Activated CD8-positive, alpha-beta T cell treated with anti-CD3 and anti-CD28 coated beads for 36 hours (primary cell): ENCODE results near the gene SPSB1. TPM values are rescaled to one million over a fixed set of nuclear protein-coding genes. Genes with fewer than 3 reads are reported as not detected.

Experiments used
- ATAC-seq: fragments of 200-7000 bp; cut with Tn5 transposase; one replicate; pipeline ENCODE4 v1.10.0; 2021; ENCODE audit warnings: mild to moderate bottlenecking, moderate library complexity
- CTCF ChIA-PET: fragments of 350-600 bp; sonication (Branson Sonifier 250); formaldehyde crosslinking; loops from one replicate; lab custom pipeline; 2021; ENCODE audit warnings: antibody characterized with exemption; lab: Charles Lee
- POLR2A ChIA-PET: fragments of 350-600 bp; sonication (Branson Sonifier 250); formaldehyde crosslinking; loops from one replicate; lab custom pipeline; 2021; ENCODE audit warnings: antibody characterized with exemption; lab: Charles Lee
- DNase-seq: peaks from one replicate; pipeline ENCODE4 v3.0.0-alpha.2; 2020
- H3K27ac Mint-ChIP-seq: one replicate; pipeline ENCODE4 v1.8.0; 2021; ENCODE audit warnings: mild to moderate bottlenecking, mixed read lengths
- H3K27me3 Mint-ChIP-seq: one replicate; pipeline ENCODE4 v1.8.0; 2021; ENCODE audit warnings: mixed read lengths
- H3K36me3 Mint-ChIP-seq: one replicate; pipeline ENCODE4 v1.8.0; 2021; ENCODE audit warnings: low read depth, mixed read lengths
- H3K4me1 Mint-ChIP-seq: one replicate; pipeline ENCODE4 v1.8.0; 2021; ENCODE audit warnings: low read depth, mixed read lengths
- H3K4me3 Mint-ChIP-seq: one replicate; pipeline ENCODE4 v1.8.0; 2021; ENCODE audit warnings: mild to moderate bottlenecking, moderate library complexity, mixed read lengths
- H3K9me3 Mint-ChIP-seq: one replicate; pipeline ENCODE4 v1.8.0; 2021; ENCODE audit warnings: mixed read lengths
- CTCF ChIP-seq: fragments of 200-600 bp; IDR thresholded peaks from one replicate; pipeline ENCODE4 v1.8.0; 2022; ENCODE audit warnings: antibody characterized with exemption, mild to moderate bottlenecking
- intact Hi-C: fragments of 100-400 bp; cut with micrococcal nuclease; formaldehyde crosslinking; loops from one replicate; pipeline ENCODE4 v1.10.0; 2022
- total RNA-seq, 2 experiments: library from RNA; stranded (reverse); gene quantifications; one replicate each; pipeline ENCODE4 v1.2.3, GENCODE V29; 2021

Gene SPSB1
- total RNA-seq, 2 experiments from 2014 or later = 1.1 to 1.5 TPM

- DNase-seq (no peak), ATAC-seq (no peak)
- Mint-ChIP-seq H3K9me3 (no peaks in the 10 kb centered on the region), H3K27me3 (no peaks in the 10 kb centered on the region), H3K4me1 (peaks cover 19% of the 10 kb centered on the region), H3K27ac (no peak overlapping the region), H3K4me3 (no peak overlapping the region), H3K36me3 (peaks cover 3% of the 10 kb centered on the region)
- ChIA-PET CTCF (interaction anchor here (1.2 to 1.6 kb wide), 3 partner anchors 21 to 133 kb away, joined by 3 to 7 read pairs (median 5); no protein-coding TSS in a partner anchor), POLR2A (interaction anchor here (0.7 kb wide), 1 partner anchor 9 kb away, joined by 3 read pairs; no protein-coding TSS in a partner anchor)
- TF ChIP-seq CTCF = no peak
- intact Hi-C loops = no loop called here
Measured at GRCh38 chr1:9245661-9246060, 47.0 kb upstream of the SPSB1 start.

- TF ChIP-seq CTCF = no peak
- Mint-ChIP-seq H3K36me3 (peaks cover 3% of the 10 kb centered on the region), H3K27me3 (no peaks in the 10 kb centered on the region), H3K27ac (no peak overlapping the region), H3K9me3 (no peaks in the 10 kb centered on the region), H3K4me1 (peaks cover 16% of the 10 kb centered on the region), H3K4me3 (no peak overlapping the region)
- POLR2A ChIA-PET = no interaction called here
- intact Hi-C loops = no loop called here
- DNase-seq (no peak), ATAC-seq (no peak)
- CTCF ChIA-PET = no interaction called here
Measured at GRCh38 chr1:9246215-9246614, 46.5 kb upstream of the SPSB1 start.

- DNase-seq (no peak), ATAC-seq (no peak)
- H3K4me1 Mint-ChIP-seq = peaks cover 13% of the 10 kb centered on the region
- intact Hi-C loops = no loop called here
- CTCF ChIA-PET = no interaction called here
- H3K27ac Mint-ChIP-seq = no peak overlapping the region
- H3K9me3 Mint-ChIP-seq = no peaks in the 10 kb centered on the region
- H3K27me3 Mint-ChIP-seq = no peaks in the 10 kb centered on the region
- H3K4me3 Mint-ChIP-seq = no peak overlapping the region
- POLR2A ChIA-PET = no interaction called here
- H3K36me3 Mint-ChIP-seq = peaks cover 3% of the 10 kb centered on the region
- no peak for TF ChIP-seq CTCF
Measured at GRCh38 chr1:9246841-9247785, 45.6 kb upstream of the SPSB1 start.

GRCh38 chr1:9247894-9248293 lies 44.8 kb upstream of the SPSB1 start:
- Mint-ChIP-seq H3K4me1 (peaks cover 10% of the 10 kb centered on the region), H3K27ac (no peak overlapping the region), H3K4me3 (no peak overlapping the region), H3K9me3 (no peaks in the 10 kb centered on the region), H3K36me3 (peaks cover 3% of the 10 kb centered on the region), H3K27me3 (no peaks in the 10 kb centered on the region)
- intact Hi-C loops = no loop called here
- CTCF ChIA-PET = interaction anchor here (0.6 kb wide), 1 partner anchor 184 kb away, joined by 3 read pairs; no protein-coding TSS in a partner anchor
- POLR2A ChIA-PET = no interaction called here
- no peak for ATAC-seq
- no peak for DNase-seq
- TF ChIP-seq CTCF = no peak
